ENCODE data around the gene SLC7A1.

Gene SLC7A1

GRCh38 chr13:29541400-29541799 is 54.1 kb downstream of the SLC7A1 start:
- peaks cover 35% of the 10 kb centered on the region for H3K36me3 Mint-ChIP-seq (ENCODE audit: low read depth)
- DNase-seq = no peak
- TF ChIP-seq, protein P1, sequence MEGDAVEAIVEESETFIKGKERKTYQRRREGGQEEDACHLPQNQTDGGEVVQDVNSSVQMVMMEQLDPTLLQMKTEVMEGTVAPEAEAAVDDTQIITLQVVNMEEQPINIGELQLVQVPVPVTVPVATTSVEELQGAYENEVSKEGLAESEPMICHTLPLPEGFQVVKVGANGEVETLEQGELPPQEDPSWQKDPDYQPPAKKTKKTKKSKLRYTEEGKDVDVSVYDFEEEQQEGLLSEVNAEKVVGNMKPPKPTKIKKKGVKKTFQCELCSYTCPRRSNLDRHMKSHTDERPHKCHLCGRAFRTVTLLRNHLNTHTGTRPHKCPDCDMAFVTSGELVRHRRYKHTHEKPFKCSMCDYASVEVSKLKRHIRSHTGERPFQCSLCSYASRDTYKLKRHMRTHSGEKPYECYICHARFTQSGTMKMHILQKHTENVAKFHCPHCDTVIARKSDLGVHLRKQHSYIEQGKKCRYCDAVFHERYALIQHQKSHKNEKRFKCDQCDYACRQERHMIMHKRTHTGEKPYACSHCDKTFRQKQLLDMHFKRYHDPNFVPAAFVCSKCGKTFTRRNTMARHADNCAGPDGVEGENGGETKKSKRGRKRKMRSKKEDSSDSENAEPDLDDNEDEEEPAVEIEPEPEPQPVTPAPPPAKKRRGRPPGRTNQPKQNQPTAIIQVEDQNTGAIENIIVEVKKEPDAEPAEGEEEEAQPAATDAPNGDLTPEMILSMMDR (IDR thresholded peaks at IDR 0.05) = no peak
- H3K27me3 Mint-ChIP-seq (ENCODE audit: low read depth, poor library complexity) = peaks cover 3% of the 10 kb centered on the region
- H3K27ac Mint-ChIP-seq = no peak overlapping the region
- H3K9me3 Mint-ChIP-seq = peaks cover 4% of the 10 kb centered on the region
- no peak overlapping the region for H3K4me3 Mint-ChIP-seq
- H3K4me1 Mint-ChIP-seq = peaks cover 51% of the 10 kb centered on the region

DNA sequence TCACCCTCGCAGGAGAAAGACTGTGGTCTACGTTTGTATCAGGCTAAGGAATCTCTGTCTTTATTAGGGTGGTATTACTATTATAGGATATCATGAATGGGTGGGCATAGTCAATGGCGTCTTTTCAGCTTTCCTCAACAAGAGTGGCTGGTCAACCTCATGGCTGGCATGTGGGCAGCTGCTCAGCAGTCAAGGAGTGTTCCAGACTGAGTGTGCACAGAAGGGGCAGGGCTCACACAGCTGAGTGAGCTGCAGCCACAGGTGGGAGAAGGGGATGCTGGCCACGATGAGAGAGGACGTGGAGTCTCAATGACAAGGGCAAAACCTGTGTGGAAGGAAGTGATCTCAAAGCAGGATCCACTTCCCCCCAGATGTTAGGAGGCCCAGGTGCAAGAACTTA is 54.7 kb downstream of the SLC7A1 start:
- Mint-ChIP-seq H3K4me1 (peaks cover 49% of the 10 kb centered on the region), H3K27me3 (ENCODE audit: low read depth, poor library complexity) (peaks cover 3% of the 10 kb centered on the region), H3K4me3 (no peak overlapping the region), H3K9me3 (peaks cover 4% of the 10 kb centered on the region), H3K36me3 (ENCODE audit: low read depth) (peaks cover 40% of the 10 kb centered on the region), H3K27ac (peak overlapping the region; percentile 76)
- TF ChIP-seq, protein P1 (IDR thresholded peaks at IDR 0.05) = no peak
- no peak for DNase-seq

GRCh38 chr13:29540334-29540733 is 55.2 kb downstream of the SLC7A1 start:
- peak overlapping the region; percentile 76 for H3K27ac Mint-ChIP-seq

DNA sequence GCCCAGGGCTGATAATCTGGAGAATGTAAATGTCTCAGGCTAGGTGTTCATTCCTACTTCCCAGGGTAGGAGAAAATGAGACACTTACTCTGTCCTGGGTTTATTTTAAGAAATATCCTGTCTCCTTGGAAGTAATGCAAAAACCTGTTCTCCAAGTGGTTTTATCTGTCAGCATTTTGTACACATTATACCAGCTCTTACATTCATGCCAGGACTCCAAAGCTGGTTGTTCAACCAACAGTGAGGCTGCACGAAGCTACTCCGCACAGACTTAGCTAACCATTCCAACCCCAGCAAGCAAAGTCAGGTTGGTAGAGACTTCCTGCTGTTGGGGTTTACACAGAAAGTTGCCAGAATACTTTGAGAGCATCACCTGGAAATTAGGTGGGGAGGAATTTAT is 55.6 kb downstream of the SLC7A1 start:
- Mint-ChIP-seq H3K4me3 (no peak overlapping the region), H3K27ac (peak overlapping the region; percentile 83), H3K27me3 (ENCODE audit: low read depth, poor library complexity) (peaks cover 2% of the 10 kb centered on the region), H3K9me3 (peaks cover 4% of the 10 kb centered on the region), H3K4me1 (peaks cover 48% of the 10 kb centered on the region), H3K36me3 (ENCODE audit: low read depth) (peaks cover 34% of the 10 kb centered on the region)
- TF ChIP-seq, protein P1 (IDR thresholded peaks at IDR 0.05) = no peak
- no peak for DNase-seq

More at GRCh38 chr13:29540334-29540733, 55.2 kb downstream of the SLC7A1 start:
- Mint-ChIP-seq H3K4me3 (no peak overlapping the region), H3K4me1 (peaks cover 48% of the 10 kb centered on the region), H3K9me3 (peaks cover 4% of the 10 kb centered on the region), H3K36me3 (ENCODE audit: low read depth) (peaks cover 39% of the 10 kb centered on the region), H3K27me3 (ENCODE audit: low read depth, poor library complexity) (peaks cover 3% of the 10 kb centered on the region)
- TF ChIP-seq, protein P1 (IDR thresholded peaks at IDR 0.05) = no peak
- DNase-seq = no peak

GRCh38 chr13:29538652-29539040 is 56.8 kb downstream of the SLC7A1 start:
- Mint-ChIP-seq H3K27me3 (ENCODE audit: low read depth, poor library complexity) (no peaks in the 10 kb centered on the region), H3K4me3 (no peak overlapping the region), H3K4me1 (peaks cover 48% of the 10 kb centered on the region), H3K9me3 (peaks cover 4% of the 10 kb centered on the region), H3K36me3 (ENCODE audit: low read depth) (peaks cover 29% of the 10 kb centered on the region), H3K27ac (no peak overlapping the region)
- TF ChIP-seq, protein P1 (IDR thresholded peaks at IDR 0.05) = no peak
- DNase-seq = no peak
